B cell (primary cell): ENCODE measurements around the gene BLID. TPM values are rescaled to one million over a fixed set of nuclear protein-coding genes. Genes with fewer than 3 reads are reported as not detected.

Experiments
- ATAC-seq: fragments of 200-7000 bp; cut with Tn5 transposase; one replicate; pipeline ENCODE4 v1.10.0; 2021; ENCODE audit warnings: low read depth, mild to moderate bottlenecking, moderate number of reproducible peaks, moderate library complexity
- CTCF ChIA-PET: fragments of 350-600 bp; sonication (Branson Sonifier 250); formaldehyde crosslinking; loops from one replicate; lab custom pipeline; 2021; ENCODE audit warnings: antibody characterized with exemption, inconsistent platforms; lab: Charles Lee
- POLR2A ChIA-PET: fragments of 350-600 bp; sonication (Branson Sonifier 250); formaldehyde crosslinking; loops from one replicate; lab custom pipeline; 2021; ENCODE audit warnings: antibody characterized with exemption; lab: Charles Lee
- DNase-seq: peaks from one replicate; pipeline ENCODE4 v3.0.0; 2013
- H2AFZ ChIP-seq: 2 replicates; pipeline ENCODE4 v1.6.1; 2012; ENCODE audit warnings: mild to moderate bottlenecking, low read depth, low read length; ENCODE audit not compliant: insufficient read depth, poor library complexity, severe bottlenecking
- H3K27ac ChIP-seq, 2 donors: 1 replicate in 1 of 2; 2 replicates in 1 of 2; pipeline ENCODE4 v1.5.1; 2012 to 2013; ENCODE audit warnings: low read length in 2 of 2, mild to moderate bottlenecking in 2 of 2, moderate library complexity in 1 of 2
- H3K27me3 ChIP-seq, 4 experiments: fragments of 200-600 bp in 1 of 4; sonication (generic) in 1 of 4; replicated peaks in 1 of 4; 1 replicate in 2 of 4; 2 replicates in 2 of 4; pipeline versions ENCODE4 v1.6.1 to v1.7.0; 2013 to 2016; ENCODE audit warnings: low read length in 3 of 4, mild to moderate bottlenecking in 2 of 4, mixed read lengths in 1 of 4, moderate library complexity in 1 of 4; ENCODE audit not compliant: insufficient read depth in 4 of 4, control insufficient read depth in 3 of 4; ENCODE audit errors: control extremely low read depth in 1 of 4
- H3K36me3 ChIP-seq, 2 experiments: replicated peaks in 1 of 2; 1 replicate in 1 of 2; 2 replicates in 1 of 2; pipeline versions ENCODE4 v1.6.1 to v1.7.1; 2013; ENCODE audit warnings: low read length in 1 of 2; ENCODE audit not compliant: insufficient read depth in 2 of 2, control insufficient read depth in 1 of 2; ENCODE audit errors: control extremely low read depth in 1 of 2, extremely low read depth in 1 of 2
- H3K4me1 ChIP-seq, 2 donors: fragments of 200-600 bp in 1 of 2; sonication (generic) in 1 of 2; 1 replicate in 1 of 2; 2 replicates in 1 of 2; pipeline versions ENCODE4 v1.5.1 to v1.6.1; 2013 to 2017; ENCODE audit warnings: low read length in 2 of 2; ENCODE audit not compliant: control insufficient read depth in 2 of 2, insufficient read depth in 2 of 2
- H3K4me2 ChIP-seq: replicated peaks from 2 replicates; pipeline ENCODE3; 2012; ENCODE audit warnings: mild to moderate bottlenecking, low read depth, low read length; ENCODE audit not compliant: poor library complexity, severe bottlenecking
- H3K4me3 ChIP-seq, 5 experiments: fragments of 200-600 bp in 1 of 5; sonication (generic) in 1 of 5; 1 replicate in 3 of 5; 2 replicates in 2 of 5; pipeline versions ENCODE4 v1.5.1 to v1.7.0; 2011 to 2016; ENCODE audit warnings: low read length in 4 of 5, mild to moderate bottlenecking in 4 of 5, low read depth in 2 of 5, control low read depth in 1 of 5, moderate library complexity in 1 of 5; ENCODE audit not compliant: insufficient read depth in 1 of 5; ENCODE audit errors: control extremely low read depth in 1 of 5, extremely low read depth in 1 of 5
- H3K79me2 ChIP-seq: fragments of 200-600 bp; sonication (generic); one replicate; pipeline ENCODE4 v1.6.0; 2016; ENCODE audit warnings: low read length; ENCODE audit not compliant: control insufficient read depth, insufficient read depth
- H3K9ac ChIP-seq: fragments of 200-600 bp; sonication (generic); 2 replicates; pipeline ENCODE4 v1.6.1; 2017; ENCODE audit warnings: mild to moderate bottlenecking, low read length, moderate library complexity
- H3K9me3 ChIP-seq, 3 donors: one replicate each; pipeline versions ENCODE4 v1.6.1 to v1.7.1; 2013; ENCODE audit warnings: low read length in 2 of 3; ENCODE audit not compliant: control insufficient read depth in 2 of 3, insufficient read depth in 1 of 3; ENCODE audit errors: control extremely low read depth in 1 of 3
- H4K20me1 ChIP-seq: 2 replicates; pipeline ENCODE4 v1.6.0; 2012; ENCODE audit warnings: mild to moderate bottlenecking, low read length; ENCODE audit not compliant: insufficient read depth, control insufficient read depth, poor library complexity, severe bottlenecking
- H3K27ac Mint-ChIP-seq: one replicate; pipeline ENCODE4 v1.8.0; 2021; ENCODE audit warnings: mixed read lengths
- H3K27me3 Mint-ChIP-seq: one replicate; pipeline ENCODE4 v1.8.0; 2021; ENCODE audit warnings: mixed read lengths
- H3K4me1 Mint-ChIP-seq: one replicate; pipeline ENCODE4 v1.8.0; 2021; ENCODE audit warnings: mixed read lengths
- H3K4me3 Mint-ChIP-seq: one replicate; pipeline ENCODE4 v1.8.0; 2021; ENCODE audit warnings: mixed read lengths
- H3K9me3 Mint-ChIP-seq: one replicate; pipeline ENCODE4 v1.8.0; 2022; ENCODE audit warnings: mixed read lengths; ENCODE audit not compliant: insufficient read depth
- EZH2 ChIP-seq: IDR thresholded peaks from 2 replicates; pipeline ENCODE4 v1.6.1; 2012; ENCODE audit warnings: borderline replicate concordance, low read depth, mild to moderate bottlenecking, moderate library complexity, low read length; ENCODE audit not compliant: insufficient read depth, poor library complexity, severe bottlenecking
- WGBS: methylation state at CpG from one replicate; pipeline ENCODE4 v1.1.5; 2013; ENCODE audit warnings: missing lambda C conversion rate; ENCODE audit not compliant: insufficient coverage; 5-methylcytosine and 5-hydroxymethylcytosine counted together
- intact Hi-C: fragments of 100-400 bp; cut with micrococcal nuclease; formaldehyde crosslinking; loops from one replicate; pipeline ENCODE4 v1.10.0; 2022
- polyA plus RNA-seq: library from polyadenylated mRNA; depleted of rRNA; stranded (reverse); fragments of >200 nt; gene quantifications from 2 replicates; pipeline ENCODE4 v1.2.3, GENCODE V29; 2012
- total RNA-seq, 2 donors: library from RNA; stranded (reverse); fragments of 120-200 nt in 1 of 2; gene quantifications; 1 replicate in 1 of 2; 2 replicates in 1 of 2; pipeline versions ENCODE4 v1.2.3 to v1.2.4, GENCODE V29; 2013 to 2022
- TF ChIP-seq, protein P1 (sequence below): fragments of 200-600 bp; IDR thresholded peaks from one replicate; pipeline ENCODE4 v1.8.0; 2022; ENCODE audit warnings: antibody characterized with exemption, mild to moderate bottlenecking

Gene BLID
- total and polyA plus RNA-seq, 2 donors (not counting 1 experiment from before 2014, with no cell fraction given): not detected

DNA sequence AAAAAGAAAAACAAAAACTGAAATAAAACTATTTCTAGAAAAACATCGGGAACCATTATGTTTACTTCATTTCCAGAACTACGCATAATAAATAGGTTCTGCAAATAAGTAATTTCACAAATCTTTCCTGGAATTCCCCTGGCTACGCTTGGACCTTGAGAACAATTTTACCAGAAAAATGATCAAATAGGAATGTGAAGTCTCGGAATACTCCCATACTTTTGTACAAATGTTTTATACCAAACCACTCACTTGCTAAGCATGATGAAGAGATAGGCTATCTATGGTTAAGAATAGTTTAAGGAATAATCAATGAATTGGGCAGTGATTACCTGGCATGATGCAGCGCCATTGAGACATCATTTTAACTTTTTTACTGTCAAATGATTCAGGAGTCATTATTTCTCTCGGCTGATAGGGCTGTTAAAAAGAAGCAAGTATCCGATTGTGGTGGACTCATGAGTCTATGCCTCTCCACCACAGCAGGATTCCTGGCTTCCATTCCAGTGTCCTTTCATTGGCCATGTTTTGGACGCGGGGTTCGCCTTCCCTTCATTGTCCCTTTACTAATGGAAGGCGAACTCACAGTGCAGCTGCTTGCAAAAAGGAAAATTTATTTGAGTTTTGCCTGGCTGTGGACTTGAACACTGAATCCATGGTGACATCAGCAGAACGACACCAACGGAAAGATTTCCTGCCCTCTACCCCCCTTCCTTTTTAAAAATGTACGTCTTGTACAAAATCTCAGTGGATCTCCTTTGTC lies 39.9 kb upstream of the BLID start:
- H3K9me3 ChIP-seq: no peaks in the 10 kb centered on the region
- H3K4me3 ChIP-seq: no peak overlapping the region
- no peaks in the 10 kb centered on the region for H3K9me3 Mint-ChIP-seq
- peaks cover 3% of the 10 kb centered on the region in 2 donors for H3K4me1 ChIP-seq
- intact Hi-C loops: no loop called here
- peaks cover 0 to 4% (median 2%) of the 10 kb centered on the region in 4 experiments for H3K27me3 ChIP-seq
- TF ChIP-seq EZH2: no peak
- TF ChIP-seq, protein P1, sequence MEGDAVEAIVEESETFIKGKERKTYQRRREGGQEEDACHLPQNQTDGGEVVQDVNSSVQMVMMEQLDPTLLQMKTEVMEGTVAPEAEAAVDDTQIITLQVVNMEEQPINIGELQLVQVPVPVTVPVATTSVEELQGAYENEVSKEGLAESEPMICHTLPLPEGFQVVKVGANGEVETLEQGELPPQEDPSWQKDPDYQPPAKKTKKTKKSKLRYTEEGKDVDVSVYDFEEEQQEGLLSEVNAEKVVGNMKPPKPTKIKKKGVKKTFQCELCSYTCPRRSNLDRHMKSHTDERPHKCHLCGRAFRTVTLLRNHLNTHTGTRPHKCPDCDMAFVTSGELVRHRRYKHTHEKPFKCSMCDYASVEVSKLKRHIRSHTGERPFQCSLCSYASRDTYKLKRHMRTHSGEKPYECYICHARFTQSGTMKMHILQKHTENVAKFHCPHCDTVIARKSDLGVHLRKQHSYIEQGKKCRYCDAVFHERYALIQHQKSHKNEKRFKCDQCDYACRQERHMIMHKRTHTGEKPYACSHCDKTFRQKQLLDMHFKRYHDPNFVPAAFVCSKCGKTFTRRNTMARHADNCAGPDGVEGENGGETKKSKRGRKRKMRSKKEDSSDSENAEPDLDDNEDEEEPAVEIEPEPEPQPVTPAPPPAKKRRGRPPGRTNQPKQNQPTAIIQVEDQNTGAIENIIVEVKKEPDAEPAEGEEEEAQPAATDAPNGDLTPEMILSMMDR: no peak
- no peak overlapping the region for H3K27ac Mint-ChIP-seq
- peaks cover 16% of the 10 kb centered on the region for H3K27me3 Mint-ChIP-seq
- no peak for ATAC-seq
- H3K4me2 ChIP-seq: no peak overlapping the region
- H3K4me1 Mint-ChIP-seq: peaks cover 12% of the 10 kb centered on the region
- POLR2A ChIA-PET: no interaction called here
- H3K27ac ChIP-seq: no peak overlapping the region
- no peak overlapping the region for H3K4me3 Mint-ChIP-seq
- CTCF ChIA-PET: no interaction called here
- no peak overlapping the region for H3K9ac ChIP-seq
- DNase-seq: no peak
- H2AFZ ChIP-seq: no peak overlapping the region
- H3K79me2 ChIP-seq: no peaks in the 10 kb centered on the region
- no peaks in the 10 kb centered on the region for H4K20me1 ChIP-seq
- H3K36me3 ChIP-seq: no peaks in the 10 kb centered on the region
- 92% methylated on average over 7 of the region's 14 CpGs for WGBS

DNA sequence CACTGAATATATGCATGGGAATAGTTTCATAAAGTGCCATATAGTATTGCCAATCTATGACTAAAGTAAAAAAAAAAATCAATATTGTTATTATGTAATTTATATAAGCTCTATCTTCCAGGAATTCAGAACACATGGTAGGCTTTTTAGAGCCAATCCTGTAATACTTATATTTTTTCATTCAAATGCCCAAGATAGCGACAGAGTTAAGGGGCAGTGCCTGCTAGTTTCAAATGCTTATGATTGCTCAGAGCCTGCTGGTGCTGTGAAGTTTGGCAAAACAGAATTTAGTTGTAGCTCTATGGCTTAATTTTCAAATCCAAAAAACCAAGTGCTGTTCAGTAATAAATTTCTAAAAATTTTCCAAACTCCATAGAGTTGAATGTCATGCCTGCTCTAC lies 39.0 kb upstream of the BLID start:
- peaks cover 12% of the 10 kb centered on the region for H3K4me1 Mint-ChIP-seq
- H3K4me3 ChIP-seq: no peak overlapping the region
- no peaks in the 10 kb centered on the region for H4K20me1 ChIP-seq
- intact Hi-C loops: no loop called here
- H3K36me3 ChIP-seq: no peaks in the 10 kb centered on the region
- H3K79me2 ChIP-seq: no peaks in the 10 kb centered on the region
- H3K4me1 ChIP-seq: peaks cover 3% of the 10 kb centered on the region in 2 donors
- H3K9me3 ChIP-seq: no peaks in the 10 kb centered on the region
- ATAC-seq (no peak), DNase-seq (no peak)
- no peaks in the 10 kb centered on the region for H3K9me3 Mint-ChIP-seq
- no peak overlapping the region for H3K4me2 ChIP-seq
- H3K27me3 Mint-ChIP-seq: peaks cover 16% of the 10 kb centered on the region
- 100% methylated on average over 1 of the region's 1 CpG for WGBS
- no peak for TF ChIP-seq EZH2
- TF ChIP-seq, protein P1: no peak
- ChIA-PET CTCF (no interaction called here), POLR2A (no interaction called here)
- no peak overlapping the region for H3K4me3 Mint-ChIP-seq
- peaks cover 0 to 4% (median 2%) of the 10 kb centered on the region in 4 experiments for H3K27me3 ChIP-seq
- no peak overlapping the region for H3K27ac Mint-ChIP-seq
- H2AFZ ChIP-seq: no peak overlapping the region
- H3K9ac ChIP-seq: no peak overlapping the region
- H3K27ac ChIP-seq: no peak overlapping the region
